ENCODE data around the gene PIGX. TPM values are rescaled to one million over a fixed set of nuclear protein-coding genes. Genes with fewer than 3 reads are reported as not detected.
A peak's percentile ranks its signal among the peaks of the same experiment; 100 is the strongest.

The PIGX gene
- total and polyA plus RNA-seq, 2 of the 4 experiments (the other 2 are of a cell fraction): 9.4 to 14.5 TPM

DNA sequence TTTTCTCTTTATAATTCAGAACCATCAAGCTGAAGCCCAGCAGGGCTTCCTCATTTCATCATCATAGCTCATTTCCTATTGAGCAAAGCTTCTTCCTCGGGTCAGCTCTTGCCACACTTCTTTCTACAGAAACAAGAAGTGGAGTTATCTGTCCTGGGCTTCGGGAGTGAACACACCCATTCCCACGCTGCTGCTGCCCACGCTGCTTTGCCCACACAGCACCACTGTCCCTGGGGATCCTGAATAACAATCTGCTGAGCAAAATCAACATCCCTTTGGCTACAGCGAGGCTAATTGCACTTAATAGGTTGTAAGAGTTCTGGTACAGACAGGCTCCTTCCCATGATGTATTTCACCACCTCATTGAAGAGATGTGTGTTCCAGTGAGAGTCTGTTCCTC, 23.8 kb upstream of the PIGX start:
- H3K9me1 ChIP-seq (ENCODE audit: insufficient read depth, low read length): no peaks in the 10 kb centered on the region; the same call in 1 of the 2 replicates
- intact Hi-C loops (cut with micrococcal nuclease) (loop anchor here (10.0 kb wide), 1 partner anchor 434 kb away; no protein-coding TSS in a partner anchor), dilution Hi-C loops (cut with HindIII; ENCODE audit: low sequenced_read_pairs, unreplicated experiment) (no loop called here), in situ Hi-C loops (cut with MboI; ENCODE audit: low sequenced_read_pairs) (loop anchor here (5.0 kb wide), 1 partner anchor 81 kb away; no protein-coding TSS in a partner anchor)
- H3K4me1 ChIP-seq (ENCODE audit: control insufficient read depth, insufficient read depth, low read length): peaks cover 4% of the 10 kb centered on the region; the same call in 1 of the 2 replicates
- no peak overlapping the region for H3K4me3 ChIP-seq (ENCODE audit: insufficient read depth, low read depth, low read length)
- peak overlapping the region; percentile 88 for H3K4me2 ChIP-seq (ENCODE audit: low read depth, low read length)
- peak overlapping the region; percentile 19; the same call in 1 of the 2 replicates for H3K9ac ChIP-seq (ENCODE audit: low read depth, low read length)
- peaks cover 7% of the 10 kb centered on the region for H3K27me3 ChIP-seq (ENCODE audit: control insufficient read depth, insufficient read depth, low read length)
- peak overlapping the region; percentile 83 for H3K23ac ChIP-seq (ENCODE audit: low read depth, low read length)
- TF ChIP-seq FOS (IDR thresholded peaks at IDR 0.05; ENCODE audit: low read depth, low read length) (no peak), CEBPB (IDR thresholded peaks at IDR 0.05; ENCODE audit: low read depth, low read length) (peak; percentile 87), MAFK (IDR thresholded peaks at IDR 0.05; ENCODE audit: low read depth, low read length) (no peak), RFX5 (IDR thresholded peaks at IDR 0.05; ENCODE audit: low read depth, low read length) (no peak), CTCF (conservative IDR thresholded peaks at IDR 0.05; ENCODE audit: low read depth, low read length) (no peak)
- no peak overlapping the region; the same call in 1 of the 2 replicates for H4K91ac ChIP-seq (ENCODE audit: insufficient read depth, low read depth, low read length)
- H2BK5ac ChIP-seq (ENCODE audit: low read depth, low read length, poor library complexity, severe bottlenecking): no peak overlapping the region
- ChIA-PET POLR2A (ENCODE audit: unreplicated experiment) (interaction anchor here (0.9 kb wide), 1 partner anchor 11 kb away, joined by 3 read pairs; no protein-coding TSS in a partner anchor), CTCF (interaction anchor here (0.6 to 1.1 kb wide), 2 partner anchors 42 to 79 kb away, joined by 4 to 8 read pairs; no protein-coding TSS in a partner anchor)
- no CpG with 5 or more reads among the region's 5 CpGs for WGBS, 2 experiments (ENCODE audit: extremely low coverage in 2 of 2, insufficient read length in 1 of 2)
- peak overlapping the region; percentile 18; the same call in 1 of the 2 replicates for H3K4ac ChIP-seq (ENCODE audit: low read depth, low read length)
- H2BK15ac ChIP-seq (ENCODE audit: low read depth, low read length): peak overlapping the region; percentile 0; the same call in 1 of the 3 replicates
- BruUV-seq (replicated peaks): no TSS peak
- H3K79me1 ChIP-seq (ENCODE audit: low read depth in 1 of 2, low read length in 2 of 2): no peaks in the 10 kb centered on the region
- H3K14ac ChIP-seq (replicated peaks; ENCODE audit: low read depth, low read length): peak overlapping the region; percentile 78; the same call in 1 of the 2 replicates
- no peaks in the 10 kb centered on the region for H4K20me1 ChIP-seq (ENCODE audit: insufficient read depth, low read length)
- H2AFZ ChIP-seq (replicated peaks; ENCODE audit: low read length, poor library complexity): peak overlapping the region; percentile 72
- peak overlapping the region; percentile 22 to 34; a peak in 1 of 4 replicates for H4K8ac ChIP-seq (ENCODE audit: low read depth in 2 of 2, low read length in 2 of 2)
- H3K36me3 ChIP-seq (ENCODE audit: control insufficient read depth, insufficient read depth, low read length): no peaks in the 10 kb centered on the region
- H4K5ac ChIP-seq (ENCODE audit: low read depth, low read length): peak overlapping the region; percentile 92
- no peaks in the 10 kb centered on the region for H3K9me3 ChIP-seq (ENCODE audit: control insufficient read depth, insufficient read depth, low read length)
- ATAC-seq (ENCODE audit: low read depth) (peak; percentile 65), DNase-seq (peak; percentile 69)
- H2BK20ac ChIP-seq (ENCODE audit: low read depth, low read length): peak overlapping the region; percentile 63; the same call in 1 of the 2 replicates
- no peak overlapping the region for H3K27ac ChIP-seq (ENCODE audit: insufficient read depth, low read length)
- H2AK9ac ChIP-seq (replicated peaks; ENCODE audit: low read depth, low read length, poor library complexity): peak overlapping the region; percentile 57
- no peak overlapping the region for H3K18ac ChIP-seq (ENCODE audit: low read depth, low read length)
- H2BK120ac ChIP-seq (ENCODE audit: low read depth, low read length): peak overlapping the region; percentile 56
- no peak overlapping the region; the same call in 1 of the 2 replicates for H2AK5ac ChIP-seq (ENCODE audit: low read depth, low read length)
- H3K56ac ChIP-seq (ENCODE audit: extremely low read depth, insufficient read depth, low read length): no peak overlapping the region
